Trophoblast cell (in vitro differentiated cells and primary cell): ENCODE data around the gene ARHGAP10.

Experiments
- DNase-seq, 2 donors: peaks; one replicate each; pipeline ENCODE4 v3.0.0-alpha.2; 2016
- H2AFZ ChIP-seq: 2 replicates; pipeline ENCODE4 v1.6.1; 2013; ENCODE audit warnings: low read length, moderate library complexity, mild to moderate bottlenecking; ENCODE audit not compliant: insufficient read depth, poor library complexity
- H2AK5ac ChIP-seq: 2 replicates; pipeline ENCODE4 v1.6.1; 2013; ENCODE audit warnings: mild to moderate bottlenecking, low read length
- H2BK120ac ChIP-seq: 2 replicates; pipeline ENCODE4 v1.6.1; 2013; ENCODE audit warnings: low read length, mild to moderate bottlenecking, moderate library complexity; ENCODE audit not compliant: insufficient read depth, poor library complexity
- H2BK12ac ChIP-seq: 2 replicates; pipeline ENCODE4 v1.6.1; 2013; ENCODE audit warnings: mild to moderate bottlenecking, low read length, moderate library complexity
- H2BK5ac ChIP-seq: 2 replicates; pipeline ENCODE4 v1.6.1; 2013; ENCODE audit warnings: low read length, low read depth, moderate library complexity, mild to moderate bottlenecking; ENCODE audit not compliant: poor library complexity
- H3K14ac ChIP-seq: 2 replicates; pipeline ENCODE4 v1.6.1; 2013; ENCODE audit warnings: mild to moderate bottlenecking, low read length
- H3K18ac ChIP-seq: 2 replicates; pipeline ENCODE4 v1.6.1; 2013; ENCODE audit warnings: mild to moderate bottlenecking, low read length
- H3K23ac ChIP-seq: 2 replicates; pipeline ENCODE4 v1.6.1; 2013; ENCODE audit warnings: low read length
- H3K27ac ChIP-seq: 2 replicates; pipeline ENCODE4 v1.5.1; 2013; ENCODE audit warnings: low read depth, mild to moderate bottlenecking, inconsistent platforms, low read length, moderate library complexity
- H3K27me3 ChIP-seq: 2 replicates; pipeline ENCODE4 v1.6.1; 2013; ENCODE audit warnings: inconsistent platforms, mild to moderate bottlenecking, low read length, moderate library complexity; ENCODE audit not compliant: insufficient read depth
- H3K36me3 ChIP-seq, 2 experiments: 1 replicate in 1 of 2; 2 replicates in 1 of 2; pipeline ENCODE4 v1.6.1; 2013; ENCODE audit warnings: low read length in 2 of 2, mild to moderate bottlenecking in 2 of 2, moderate library complexity in 1 of 2; ENCODE audit not compliant: insufficient read depth in 2 of 2, control insufficient read depth in 1 of 2
- H3K4ac ChIP-seq: 2 replicates; pipeline ENCODE4 v1.6.1; 2013; ENCODE audit warnings: low read depth, mild to moderate bottlenecking, low read length, moderate library complexity
- H3K4me1 ChIP-seq, 2 experiments: 1 replicate in 1 of 2; 2 replicates in 1 of 2; pipeline ENCODE4 v1.6.1; 2013; ENCODE audit warnings: low read length in 2 of 2, mild to moderate bottlenecking in 2 of 2, moderate library complexity in 1 of 2; ENCODE audit not compliant: insufficient read depth in 2 of 2, control insufficient read depth in 1 of 2
- H3K4me2 ChIP-seq: 2 replicates; pipeline ENCODE4 v1.6.1; 2013; ENCODE audit warnings: inconsistent platforms, mild to moderate bottlenecking, low read length, moderate library complexity
- H3K4me3 ChIP-seq: 2 replicates; pipeline ENCODE4 v1.5.1; 2013; ENCODE audit warnings: mild to moderate bottlenecking, low read depth, low read length, inconsistent platforms
- H3K79me1 ChIP-seq: one replicate; pipeline ENCODE4 v1.6.1; 2013; ENCODE audit warnings: low read length
- H3K79me2 ChIP-seq: 2 replicates; pipeline ENCODE4 v1.6.1; 2013; ENCODE audit warnings: low read length, mild to moderate bottlenecking; ENCODE audit not compliant: control insufficient read depth, insufficient read depth, poor library complexity
- H3K9ac ChIP-seq: 2 replicates; pipeline ENCODE4 v1.6.1; 2013; ENCODE audit warnings: mild to moderate bottlenecking, low read length
- H3K9me3 ChIP-seq: 2 replicates; pipeline ENCODE4 v1.6.1; 2013; ENCODE audit warnings: low read depth, mild to moderate bottlenecking, control low read depth, inconsistent platforms, low read length; ENCODE audit not compliant: insufficient read depth
- H4K12ac ChIP-seq: 2 replicates; pipeline ENCODE4 v1.6.1; 2013; ENCODE audit warnings: low read depth, mild to moderate bottlenecking, low read length, moderate library complexity
- H4K8ac ChIP-seq: 2 replicates; pipeline ENCODE4 v1.6.1; 2013; ENCODE audit warnings: low read depth, mild to moderate bottlenecking, low read length, moderate library complexity
- H4K91ac ChIP-seq: one replicate; pipeline ENCODE4 v1.6.1; 2013; ENCODE audit warnings: low read depth, mild to moderate bottlenecking, low read length, moderate library complexity
- WGBS: extraction: QIAGEN DNeasy Blood & Tissue Kit; methylation state at CpG from one replicate; pipeline ENCODE4 v1.1.7; 2013; ENCODE audit warnings: missing lambda C conversion rate; ENCODE audit not compliant: insufficient read length, insufficient coverage; ENCODE audit errors: extremely low coverage; 5-methylcytosine and 5-hydroxymethylcytosine counted together

Gene ARHGAP10

DNA sequence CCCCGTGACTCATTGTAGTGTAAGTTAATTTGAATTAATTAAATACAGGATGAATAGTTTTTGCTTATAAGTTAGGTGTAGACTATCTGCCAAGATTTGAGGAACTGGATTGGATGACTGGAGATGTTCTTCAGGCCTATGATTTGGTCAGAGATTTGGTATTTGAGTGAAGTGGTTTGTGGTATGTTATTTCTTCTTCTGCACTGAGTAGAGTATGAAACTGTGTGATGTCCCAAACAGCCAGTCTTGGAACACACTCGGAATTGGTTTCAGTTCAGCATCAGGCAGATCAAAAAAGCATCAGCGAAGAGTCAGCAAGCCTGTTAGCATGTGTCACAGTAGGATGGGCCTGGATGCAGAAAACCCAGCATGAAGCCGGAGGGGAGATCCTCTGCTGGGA, 294.1 kb downstream of the ARHGAP10 start:
- DNase-seq: no peak
- Histone ChIP-seq H3K18ac (no peak overlapping the region), H4K91ac (no peak overlapping the region), H2AK5ac (no peak overlapping the region), H3K27ac (no peak overlapping the region), H3K4me1 (no peaks in the 10 kb centered on the region), H2BK12ac (no peak overlapping the region), H3K36me3 (peaks cover 4 to 8% of the 10 kb centered on the region in 2 experiments), H2AFZ (no peak overlapping the region), H3K4me2 (no peak overlapping the region), H4K12ac (no peak overlapping the region), H3K4me3 (no peak overlapping the region), H3K4ac (no peak overlapping the region), H3K79me2 (no peaks in the 10 kb centered on the region), H3K9ac (no peak overlapping the region), H3K9me3 (no peaks in the 10 kb centered on the region), H3K14ac (no peak overlapping the region), H3K27me3 (no peaks in the 10 kb centered on the region), H3K79me1 (no peaks in the 10 kb centered on the region), H4K8ac (no peak overlapping the region), H2BK5ac (no peak overlapping the region), H2BK120ac (no peak overlapping the region), H3K23ac (no peak overlapping the region)
- WGBS: no CpG with 5 or more reads among the region's 4 CpGs

GRCh38 chr4:148027201-148027600, 295.3 kb downstream of the ARHGAP10 start:
- Histone ChIP-seq H3K4me3 (no peak overlapping the region), H3K9ac (no peak overlapping the region), H2AK5ac (no peak overlapping the region), H3K36me3 (peaks cover 4 to 8% of the 10 kb centered on the region in 2 experiments), H3K79me2 (no peaks in the 10 kb centered on the region), H3K23ac (no peak overlapping the region), H3K4me2 (no peak overlapping the region), H3K18ac (no peak overlapping the region), H4K91ac (no peak overlapping the region), H3K9me3 (no peaks in the 10 kb centered on the region), H3K27me3 (no peaks in the 10 kb centered on the region), H4K8ac (no peak overlapping the region), H3K27ac (no peak overlapping the region), H2BK5ac (no peak overlapping the region), H3K79me1 (no peaks in the 10 kb centered on the region), H2BK120ac (no peak overlapping the region), H3K4ac (no peak overlapping the region), H4K12ac (no peak overlapping the region), H2BK12ac (no peak overlapping the region), H3K14ac (no peak overlapping the region), H2AFZ (no peak overlapping the region), H3K4me1 (no peaks in the 10 kb centered on the region)
- no peak for DNase-seq
- WGBS: no CpG with 5 or more reads among the region's 7 CpGs

DNA sequence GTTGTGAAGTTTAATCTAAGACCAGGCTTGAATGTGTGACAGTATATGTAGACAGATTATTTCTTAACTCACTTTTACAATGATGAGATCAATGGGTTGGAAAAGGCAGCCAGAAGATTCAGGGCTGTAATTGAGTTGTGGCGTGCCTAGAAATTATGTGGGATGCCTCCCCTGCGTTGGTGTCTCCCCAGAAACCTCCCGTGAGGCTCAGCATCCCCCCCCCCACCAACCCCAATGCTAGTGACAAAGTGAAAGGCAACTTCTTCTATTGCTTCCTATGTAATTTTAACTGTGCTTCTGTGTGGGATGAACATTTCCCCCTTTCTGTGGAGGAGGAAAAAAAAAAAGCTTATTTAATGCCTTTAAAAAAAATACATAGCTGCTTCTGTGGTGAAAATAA, 297.9 kb downstream of the ARHGAP10 start:
- Histone ChIP-seq H3K9me3 (no peaks in the 10 kb centered on the region), H2BK12ac (no peak overlapping the region), H2BK5ac (no peak overlapping the region), H3K4me1 (peaks cover 0 to 2% of the 10 kb centered on the region in 2 experiments), H3K79me2 (no peaks in the 10 kb centered on the region), H2BK120ac (no peak overlapping the region), H2AFZ (no peak overlapping the region), H4K12ac (no peak overlapping the region), H3K23ac (no peak overlapping the region), H3K27me3 (no peaks in the 10 kb centered on the region), H3K14ac (no peak overlapping the region), H4K8ac (no peak overlapping the region), H2AK5ac (no peak overlapping the region), H3K4me2 (no peak overlapping the region), H3K4me3 (no peak overlapping the region), H3K18ac (no peak overlapping the region), H3K4ac (no peak overlapping the region), H3K36me3 (peaks cover 0 to 1% of the 10 kb centered on the region in 2 experiments), H4K91ac (no peak overlapping the region), H3K27ac (no peak overlapping the region), H3K9ac (no peak overlapping the region), H3K79me1 (no peaks in the 10 kb centered on the region)
- no peak for DNase-seq
- WGBS: no CpG with 5 or more reads among the region's 3 CpGs

DNA sequence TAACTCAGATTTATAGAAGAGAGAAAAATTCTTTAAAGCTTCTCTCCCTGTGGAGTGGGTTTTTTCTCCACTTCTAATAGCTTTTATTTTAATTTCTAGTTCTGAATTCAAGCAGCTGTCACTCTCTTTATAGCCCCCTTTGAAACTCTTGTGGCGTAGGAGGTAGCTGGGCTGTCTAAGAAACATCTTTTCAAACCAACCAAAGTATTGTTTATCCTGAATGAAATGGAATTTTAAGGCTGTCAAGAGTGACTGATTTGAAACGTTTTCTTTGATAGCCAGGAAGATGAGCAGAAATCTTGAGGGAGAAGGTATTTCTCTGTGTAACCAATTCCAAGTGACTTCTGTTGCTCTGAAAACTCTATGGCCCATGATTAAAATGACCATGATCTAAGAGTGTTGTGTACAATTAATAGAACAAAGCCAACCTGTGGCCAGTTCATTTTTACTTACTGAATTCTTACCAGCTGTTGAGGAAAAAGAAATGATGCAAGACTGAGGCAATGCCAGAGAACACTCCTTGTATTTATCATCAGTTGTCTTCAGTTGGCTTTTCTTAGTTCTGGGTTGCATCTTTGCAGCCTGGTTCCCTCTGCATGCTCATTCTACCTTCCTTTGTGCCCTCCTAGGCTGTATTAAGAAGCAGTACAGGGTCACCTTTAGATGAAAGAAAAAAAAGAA, 298.4 kb downstream of the ARHGAP10 start:
- Histone ChIP-seq H3K4ac (no peak overlapping the region), H3K23ac (no peak overlapping the region), H3K36me3 (peaks cover 0 to 1% of the 10 kb centered on the region in 2 experiments), H3K27me3 (no peaks in the 10 kb centered on the region), H4K91ac (no peak overlapping the region), H4K8ac (no peak overlapping the region), H2AFZ (no peak overlapping the region), H3K9me3 (no peaks in the 10 kb centered on the region), H2BK5ac (no peak overlapping the region), H2AK5ac (no peak overlapping the region), H3K14ac (no peak overlapping the region), H3K4me3 (no peak overlapping the region), H3K27ac (no peak overlapping the region), H2BK12ac (no peak overlapping the region), H3K79me1 (no peaks in the 10 kb centered on the region), H2BK120ac (no peak overlapping the region), H3K9ac (no peak overlapping the region), H3K18ac (no peak overlapping the region), H3K4me1 (peaks cover 0 to 2% of the 10 kb centered on the region in 2 experiments), H3K79me2 (no peaks in the 10 kb centered on the region), H4K12ac (no peak overlapping the region), H3K4me2 (no peak overlapping the region)
- WGBS: no CpG with 5 or more reads among the region's 2 CpGs
- DNase-seq: no peak
